Measurements from ENCODE around the gene FAM43A.

Gene FAM43A

DNA sequence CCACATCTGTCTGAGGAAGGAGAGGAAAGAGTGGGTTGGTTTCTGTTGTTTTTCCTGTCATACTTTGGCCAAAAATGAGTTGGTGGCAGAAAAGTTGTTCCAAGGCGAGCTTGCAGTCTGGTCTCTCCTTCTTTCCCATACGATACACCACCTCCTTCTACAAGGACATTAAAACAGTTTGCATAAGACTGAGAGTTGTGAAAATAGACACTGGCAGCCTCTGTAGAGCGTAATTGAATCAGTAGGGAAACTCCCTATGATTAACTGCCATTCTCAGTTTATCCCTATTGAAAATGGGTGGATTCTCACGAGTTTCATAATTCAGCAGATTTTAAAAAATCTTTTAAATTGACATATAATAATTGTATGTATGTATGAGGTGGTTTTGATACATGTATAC, 10.0 kb upstream of the FAM43A start:
- no peak for DNase-seq (ENCODE audit: low read depth in 2 of 2)

DNA sequence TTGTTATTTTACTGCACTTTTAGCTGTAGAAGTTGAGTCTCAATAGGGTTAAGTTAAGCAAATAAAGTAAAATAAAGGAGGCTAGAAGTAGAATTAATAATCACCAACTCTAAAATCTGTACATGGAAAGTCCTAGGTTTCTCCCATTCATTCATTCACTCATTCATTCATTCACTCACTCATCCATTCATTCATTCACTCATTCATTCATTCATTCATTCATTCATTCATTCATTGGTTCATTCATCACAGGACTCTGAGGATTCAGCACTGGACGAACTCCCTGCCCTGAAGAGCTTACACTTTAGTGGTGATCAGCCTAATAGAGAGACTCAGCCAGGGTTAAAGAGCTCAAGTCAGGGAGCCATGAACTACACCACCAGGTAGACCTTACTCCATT, 9.2 kb upstream of the FAM43A start:
- DNase-seq (ENCODE audit: low read depth in 2 of 2): no peak

DNA sequence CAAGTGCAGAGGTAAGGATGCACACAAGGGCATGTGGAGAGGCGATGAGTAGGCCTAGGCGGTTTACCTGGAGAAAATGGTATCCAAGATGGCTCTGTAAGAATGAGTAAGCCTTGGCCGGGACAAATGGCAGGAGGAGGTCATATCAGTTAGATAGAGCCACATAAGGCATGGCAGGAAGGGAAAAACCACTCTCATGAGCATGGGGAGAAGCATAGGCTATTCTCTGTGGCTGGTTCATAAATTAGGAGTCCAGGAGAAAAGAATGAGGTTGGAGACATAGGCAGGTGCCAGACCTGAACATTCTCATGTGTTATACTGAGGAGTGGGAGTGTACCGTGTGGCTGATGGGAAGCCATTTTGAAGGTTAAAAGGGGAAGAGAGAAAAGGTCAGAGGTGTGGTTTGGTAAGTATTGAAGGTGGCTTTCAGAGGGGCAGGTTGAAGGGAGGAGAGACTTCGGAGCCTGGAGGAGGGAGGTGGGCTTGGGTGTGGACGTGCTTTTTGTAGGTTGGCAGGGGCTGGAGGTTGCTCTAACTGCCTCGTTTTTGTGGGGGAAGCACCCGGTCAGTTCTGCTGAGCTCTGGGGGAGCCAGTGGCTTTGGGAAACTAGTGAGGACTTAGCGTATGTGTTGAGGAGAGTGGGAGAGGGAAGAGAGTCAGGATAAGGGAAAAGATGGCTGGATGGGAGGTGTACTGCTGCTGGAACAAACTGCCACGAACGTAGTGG, 4.6 kb upstream of the FAM43A start:
- no peak for DNase-seq (ENCODE audit: low read depth in 2 of 2)

DNA sequence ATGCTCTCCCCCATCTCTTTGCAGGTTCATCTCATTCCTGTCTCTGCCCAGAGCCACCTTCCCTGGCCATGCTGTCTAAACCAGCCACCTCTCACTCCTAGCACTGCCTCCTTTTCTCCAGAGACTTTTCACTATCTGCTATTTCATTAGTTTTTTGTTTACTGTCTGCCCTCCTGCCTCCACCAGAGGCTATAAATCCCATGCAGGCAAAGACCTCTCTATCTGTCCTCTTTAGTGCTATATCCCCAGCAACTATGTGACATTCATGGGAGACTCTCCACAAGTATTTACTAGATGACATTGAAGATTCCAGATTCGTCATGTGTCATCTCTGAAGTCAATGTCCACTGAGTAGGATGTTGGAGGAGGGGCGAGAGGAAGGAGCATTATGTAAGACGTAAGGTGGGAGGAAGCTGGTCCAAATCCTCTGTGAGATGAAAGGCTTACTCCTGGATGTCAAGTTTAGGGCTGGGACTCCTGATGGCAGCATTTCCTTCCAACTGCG, 3.4 kb upstream of the FAM43A start:
- no peak for DNase-seq (ENCODE audit: low read depth in 2 of 2)

DNA sequence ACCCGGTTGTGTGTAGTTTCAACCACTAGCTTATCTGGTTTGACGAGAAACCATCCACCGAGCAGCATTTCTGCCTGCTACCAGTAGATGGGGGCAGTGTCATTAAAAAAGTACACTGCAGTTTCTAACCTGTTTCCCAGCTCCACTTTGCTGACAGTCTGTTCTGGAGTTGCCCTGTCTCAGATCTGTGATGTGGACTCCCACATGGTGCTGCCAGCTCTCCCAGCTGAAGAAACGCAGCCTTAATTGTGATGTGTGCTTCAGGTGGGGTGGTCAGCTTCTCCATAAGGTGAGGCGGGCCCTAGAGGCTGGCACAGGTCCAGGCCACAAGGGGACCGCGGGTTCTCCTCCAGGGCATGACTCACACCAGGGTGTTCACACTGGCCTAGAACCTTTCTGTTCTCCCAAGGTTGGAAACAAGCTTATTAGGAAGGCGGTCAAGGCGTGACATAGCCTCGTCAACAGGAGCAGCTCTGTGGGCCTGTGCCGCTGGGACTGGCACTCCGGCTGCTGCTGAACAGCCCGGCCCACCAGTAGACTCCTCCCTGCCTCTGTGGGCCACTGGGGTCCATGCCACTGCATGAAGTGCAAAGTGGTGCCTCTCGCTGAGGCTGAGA, 2.9 kb upstream of the FAM43A start:
- peak in 1 of 2 donors; percentile 50 for DNase-seq (ENCODE audit: low read depth in 2 of 2)

DNA sequence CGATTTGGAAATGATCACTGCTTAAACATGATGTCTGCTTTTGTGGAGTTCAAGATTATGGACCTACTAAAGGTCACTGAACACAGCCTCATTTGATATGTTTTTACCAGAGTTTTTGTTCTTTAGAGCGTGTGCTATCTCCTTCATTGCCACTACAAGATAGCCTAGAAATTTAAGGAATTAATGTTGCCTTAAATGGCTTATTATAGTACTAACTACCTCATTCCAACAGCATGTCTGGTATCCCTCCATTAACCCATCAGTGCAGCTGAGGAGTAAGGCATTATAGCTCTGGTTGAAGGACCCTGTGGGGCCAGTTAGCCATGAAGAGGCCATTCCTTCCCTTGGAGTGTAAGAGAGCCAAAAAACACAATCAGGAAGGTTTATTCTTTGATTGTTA, 2.3 kb upstream of the FAM43A start:
- no peak for DNase-seq (ENCODE audit: low read depth in 2 of 2)

DNA sequence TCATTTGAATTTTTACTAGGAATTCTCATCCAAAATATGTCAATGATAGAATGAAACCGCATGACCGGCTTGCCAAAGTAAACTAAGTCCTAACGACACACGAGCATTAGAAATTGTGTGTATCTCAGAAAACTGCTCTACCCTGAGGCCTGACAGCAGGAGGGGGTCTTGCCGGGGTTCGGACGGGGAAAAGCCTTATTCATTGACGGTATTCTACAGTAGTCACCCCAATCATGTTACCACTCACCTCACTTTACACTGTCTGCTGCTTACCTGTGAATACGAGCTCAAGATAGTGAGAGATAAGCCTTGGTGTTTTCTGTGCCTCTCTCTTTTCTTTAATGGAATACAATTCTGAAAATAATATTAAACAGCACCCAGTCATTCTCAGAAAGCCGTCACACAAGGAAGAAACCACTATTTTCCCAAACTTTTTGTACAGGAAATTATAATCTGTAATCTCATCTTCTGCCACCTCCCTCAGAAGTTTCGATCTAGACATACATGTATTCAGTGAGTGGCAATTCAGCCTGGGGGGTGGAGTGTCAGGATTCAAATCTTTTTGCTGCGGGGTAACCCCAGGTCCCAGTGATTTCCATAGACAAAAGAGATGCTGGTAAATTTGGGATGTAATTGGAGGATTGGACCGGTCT, 492 bp upstream of the FAM43A start:
- no peak for DNase-seq (ENCODE audit: low read depth in 2 of 2)

DNA sequence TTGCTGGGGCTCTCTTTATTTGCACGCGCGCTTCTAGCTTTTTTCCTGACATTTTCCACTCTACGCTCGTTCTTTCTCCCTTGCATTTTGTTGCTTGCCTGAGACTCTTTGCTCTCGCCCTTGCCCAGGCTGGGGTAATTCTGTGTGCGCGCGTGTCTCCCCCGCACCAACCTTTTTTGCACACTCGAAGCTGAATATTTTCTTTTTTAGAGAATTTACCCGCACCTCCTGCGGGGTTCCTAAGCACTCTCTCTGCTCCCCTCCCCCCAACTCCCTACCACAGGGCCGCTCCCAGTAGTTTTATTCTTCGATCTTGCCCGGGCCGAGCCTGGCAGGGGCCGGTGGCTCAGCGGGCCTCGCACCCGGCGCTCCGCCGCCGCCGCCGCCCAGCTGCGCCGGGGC, 732 bp downstream of the FAM43A start:
- DNase-seq (ENCODE audit: low read depth in 2 of 2): no peak

DNA sequence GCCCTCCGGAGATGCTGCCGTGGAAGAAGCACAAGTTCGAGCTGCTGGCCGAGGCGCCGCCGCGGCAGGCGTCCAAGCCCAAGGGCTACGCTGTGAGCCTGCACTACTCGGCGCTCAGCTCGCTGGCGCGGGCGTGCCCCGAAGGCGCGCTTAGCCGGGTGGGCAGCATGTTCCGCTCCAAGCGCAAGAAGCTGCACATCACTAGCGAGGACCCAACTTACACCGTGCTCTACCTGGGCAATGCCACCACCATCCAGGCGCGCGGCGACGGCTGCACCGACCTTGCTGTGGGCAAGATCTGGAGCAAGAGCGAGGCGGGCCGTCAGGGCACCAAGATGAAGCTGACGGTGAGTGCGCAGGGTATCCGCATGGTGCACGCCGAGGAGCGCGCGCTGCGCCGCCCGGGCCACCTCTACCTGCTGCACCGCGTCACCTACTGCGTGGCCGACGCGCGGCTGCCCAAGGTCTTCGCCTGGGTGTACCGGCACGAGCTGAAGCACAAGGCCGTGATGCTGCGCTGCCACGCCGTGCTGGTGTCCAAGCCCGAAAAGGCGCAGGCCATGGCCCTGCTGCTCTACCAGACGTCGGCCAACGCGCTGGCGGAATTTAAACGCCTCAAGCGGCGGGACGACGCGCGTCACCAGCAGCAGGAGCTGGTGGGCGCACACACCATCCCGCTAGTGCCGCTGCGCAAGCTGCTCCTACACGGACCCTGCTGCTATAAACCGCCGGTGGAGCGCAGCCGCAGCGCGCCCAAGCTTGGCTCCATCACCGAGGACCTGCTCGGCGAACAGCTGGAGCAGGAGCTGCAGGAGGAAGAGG, 1.3 kb downstream of the FAM43A start:
- DNase-seq (ENCODE audit: low read depth in 2 of 2): no peak

DNA sequence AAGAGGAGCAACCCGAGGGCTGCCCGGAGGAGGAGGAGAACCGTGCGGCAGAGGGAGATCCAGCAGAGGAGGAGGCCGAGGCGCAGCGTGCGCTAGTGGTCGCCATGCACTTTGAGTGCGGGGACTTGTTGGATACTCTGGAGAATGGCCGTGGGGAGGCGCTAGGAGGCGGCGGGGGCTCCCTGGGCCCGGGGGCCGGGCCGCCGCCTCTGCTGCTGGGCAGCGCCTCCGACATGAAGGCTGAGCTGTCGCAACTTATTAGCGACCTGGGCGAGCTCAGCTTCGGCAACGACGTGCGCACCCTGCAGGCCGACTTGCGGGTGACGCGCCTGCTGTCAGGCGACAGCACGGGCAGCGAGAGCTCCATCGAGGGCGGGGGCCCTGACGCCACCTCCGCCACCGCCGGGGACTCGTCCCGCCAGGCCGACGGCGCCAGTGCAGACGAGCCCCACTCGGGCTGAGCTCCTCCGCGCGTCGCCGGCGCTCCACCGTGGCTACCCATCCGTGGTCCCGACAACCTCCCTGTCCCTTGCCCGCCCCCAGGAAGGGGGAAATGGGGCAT, 2.0 kb downstream of the FAM43A start:
- peak; percentile 58 to 70 for DNase-seq (ENCODE audit: low read depth in 2 of 2)

DNA sequence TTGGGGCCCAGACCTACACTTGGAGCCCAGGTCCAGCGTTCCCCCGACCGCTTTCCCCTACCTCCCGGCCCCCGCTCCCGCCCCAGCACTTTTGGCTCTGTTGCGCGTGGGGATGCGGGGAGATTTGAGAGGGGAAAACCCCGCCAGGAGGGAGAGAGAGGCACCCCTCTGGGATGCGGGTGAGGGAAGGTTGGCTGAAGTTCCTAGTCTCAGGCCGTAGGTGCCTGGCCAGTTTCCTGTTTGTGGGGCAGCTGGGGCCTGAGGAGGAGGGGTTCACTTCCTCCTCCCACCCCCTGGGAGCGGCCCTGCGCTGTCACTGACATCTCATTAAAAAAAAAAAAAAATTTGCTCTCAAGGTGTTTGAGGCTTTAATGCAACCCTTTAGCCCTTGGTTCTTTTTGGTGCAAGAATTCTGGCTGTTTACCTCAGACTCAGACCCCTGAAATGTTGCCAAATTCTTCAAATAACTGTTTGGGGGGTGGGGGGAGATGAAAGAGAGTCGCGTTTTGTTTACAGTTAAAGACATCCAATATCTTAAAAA, 2.6 kb downstream of the FAM43A start:
- no peak for DNase-seq (ENCODE audit: low read depth in 2 of 2)

DNA sequence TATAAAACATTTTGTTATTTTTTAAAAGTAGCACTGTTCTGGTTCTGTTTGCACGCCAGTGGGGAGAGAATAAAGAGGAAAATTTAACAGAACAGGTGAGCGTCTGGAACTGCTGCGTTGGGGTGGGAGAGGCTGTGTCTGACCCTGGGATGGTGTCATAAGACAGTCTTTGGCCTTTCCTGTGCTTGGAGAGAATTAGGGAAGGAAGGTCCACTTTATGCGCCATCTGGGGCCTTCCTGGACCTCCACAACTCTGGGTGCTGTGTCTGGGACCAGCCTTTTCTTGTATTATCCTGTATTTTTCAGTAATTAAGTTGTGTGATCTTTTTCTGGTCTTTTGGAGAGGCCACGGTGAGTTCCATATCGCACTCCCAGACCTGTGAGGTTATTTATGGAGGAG, 3.3 kb downstream of the FAM43A start:
- no peak for DNase-seq (ENCODE audit: low read depth in 2 of 2)

DNA sequence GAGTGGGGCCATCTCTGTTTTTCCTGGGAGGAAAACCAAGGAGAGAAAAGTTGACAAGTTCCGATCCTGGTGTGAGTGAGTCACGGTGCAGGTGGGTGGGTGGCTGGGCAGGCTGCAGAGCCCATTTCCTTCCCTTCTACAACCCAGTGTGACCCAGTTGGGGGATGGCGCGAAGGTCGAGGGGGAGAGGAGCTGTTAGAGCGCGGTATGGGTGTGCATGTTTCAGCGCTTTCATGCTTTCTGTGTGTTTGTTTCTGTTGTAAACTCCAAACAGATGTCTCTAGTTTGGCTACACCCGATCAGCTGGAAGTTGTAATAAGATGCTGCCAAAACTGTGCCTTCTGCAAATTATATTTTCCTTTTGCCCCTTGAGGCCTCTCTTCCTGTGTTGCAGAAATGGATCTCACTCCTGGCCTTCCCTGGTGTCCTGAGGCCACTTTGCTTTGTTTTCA, 3.8 kb downstream of the FAM43A start:
- DNase-seq (ENCODE audit: low read depth in 2 of 2): no peak

DNA sequence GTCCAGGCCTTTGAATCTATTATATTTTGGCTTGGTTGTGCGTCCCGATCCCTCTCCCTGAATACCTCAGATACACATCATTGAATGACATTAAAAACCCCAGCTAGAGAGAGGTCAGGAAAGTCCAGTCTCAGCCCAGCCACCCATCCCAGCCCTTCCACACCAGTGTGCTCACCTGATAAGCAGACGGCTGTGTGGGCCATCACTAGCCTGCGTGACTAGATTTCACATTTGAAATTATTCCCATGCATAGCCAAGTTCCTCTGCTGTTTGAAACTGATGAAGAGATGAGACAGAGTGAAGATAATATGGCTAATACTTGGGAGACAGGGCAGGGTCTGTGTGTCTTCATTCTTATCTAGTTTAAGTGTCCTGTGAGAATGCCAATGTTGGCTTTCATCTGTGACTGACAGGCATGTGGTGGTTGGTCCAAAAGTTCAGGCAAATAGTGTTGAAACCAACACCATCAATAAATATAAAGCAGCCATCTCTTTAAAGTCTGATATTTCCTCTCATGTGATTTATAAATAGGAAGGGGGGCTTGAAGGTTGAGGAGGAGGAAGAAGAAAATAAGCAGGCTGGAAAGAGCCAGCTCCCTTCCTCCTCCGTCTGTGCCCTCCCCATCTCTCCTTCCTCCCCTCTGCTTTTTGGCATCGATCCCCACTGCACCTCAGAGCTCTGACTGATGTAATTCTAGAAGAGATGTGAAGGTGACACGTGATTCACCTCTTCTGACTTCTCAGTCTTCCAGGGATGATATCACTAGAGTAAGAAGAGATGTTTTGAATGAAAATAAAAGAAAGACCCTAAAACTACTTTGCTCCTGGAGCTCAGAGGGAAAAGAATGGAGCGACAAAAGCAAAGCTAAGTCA, 5.1 kb downstream of the FAM43A start:
- DNase-seq (ENCODE audit: low read depth in 2 of 2): no peak

DNA sequence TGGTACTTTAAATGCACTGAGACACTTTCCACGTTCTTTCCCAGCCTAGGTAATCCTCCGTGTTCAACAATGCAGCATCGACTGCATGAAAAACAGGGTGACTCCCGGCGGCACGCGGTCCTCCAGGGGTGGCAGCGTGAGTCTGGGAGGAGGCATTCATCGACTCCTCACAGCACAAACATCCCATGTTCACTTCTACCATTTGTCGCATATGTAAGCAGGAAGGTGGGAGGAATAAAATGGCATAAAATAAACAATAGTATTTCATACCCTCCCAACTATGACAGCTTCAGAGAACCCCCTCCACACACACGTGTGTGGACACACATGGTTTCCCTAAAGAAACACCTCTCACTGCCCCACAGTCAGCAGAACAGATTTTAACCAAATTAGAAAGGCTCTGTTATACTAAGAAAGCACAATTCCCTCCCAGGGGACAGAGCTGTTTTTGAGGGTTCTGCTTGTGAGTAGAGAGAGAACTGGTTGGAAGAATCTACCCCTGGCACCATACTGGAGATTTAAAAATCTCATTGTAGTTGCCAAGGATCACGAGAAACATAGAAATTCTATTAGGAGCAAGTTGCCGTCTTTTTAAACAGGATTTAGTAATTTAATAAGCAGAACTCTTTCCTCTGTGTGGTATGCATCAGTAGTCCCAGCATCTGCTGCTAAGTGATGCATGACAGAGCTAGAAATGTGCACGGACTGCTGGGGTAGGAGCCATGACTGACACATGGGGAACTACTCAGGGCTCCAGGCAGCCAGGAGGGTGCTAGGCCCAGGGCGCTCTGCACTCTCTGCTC, 6.0 kb downstream of the FAM43A start:
- no peak for DNase-seq (ENCODE audit: low read depth in 2 of 2)

DNA sequence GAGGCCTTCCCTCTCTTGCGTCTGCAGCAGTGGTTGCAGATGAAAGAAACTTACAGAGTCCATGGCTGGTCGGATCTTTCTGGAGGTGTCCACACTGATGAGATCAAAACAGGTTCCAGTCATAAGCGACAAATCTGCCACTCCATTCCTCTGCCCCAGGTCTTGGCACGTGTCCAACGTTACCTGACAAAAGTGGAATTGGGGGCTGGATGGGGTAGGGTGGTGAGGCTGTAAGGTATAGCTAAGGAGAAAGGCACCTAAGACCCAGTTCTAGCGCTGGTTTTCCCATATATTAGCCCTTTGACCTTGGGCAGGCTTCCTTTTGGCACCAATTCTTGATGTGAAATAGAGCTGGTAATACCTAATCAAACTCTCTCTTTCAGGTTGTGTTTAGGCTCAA, 11.0 kb downstream of the FAM43A start:
- no peak for DNase-seq (ENCODE audit: low read depth in 2 of 2)

DNA sequence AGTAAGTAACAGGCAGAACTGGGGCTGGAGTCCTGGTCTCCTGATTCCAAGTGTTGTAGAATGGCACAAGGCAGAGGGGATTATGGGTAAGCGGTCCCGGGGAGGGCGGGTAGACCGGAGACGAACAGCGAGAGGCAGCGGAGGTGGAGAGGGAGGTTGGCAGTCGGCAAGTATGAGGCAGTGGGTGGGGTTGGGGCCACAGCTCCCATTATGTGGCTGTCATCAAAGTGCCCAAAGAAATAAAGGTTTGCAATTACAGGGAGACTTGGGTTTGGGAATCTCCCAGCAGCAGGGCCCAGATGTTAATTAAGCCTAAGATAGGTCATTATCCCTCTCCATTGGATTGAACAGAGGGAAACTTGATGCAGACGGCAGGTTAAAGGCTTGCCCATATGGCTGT, 16.9 kb downstream of the FAM43A start:
- DNase-seq (ENCODE audit: low read depth in 2 of 2): no peak

DNA sequence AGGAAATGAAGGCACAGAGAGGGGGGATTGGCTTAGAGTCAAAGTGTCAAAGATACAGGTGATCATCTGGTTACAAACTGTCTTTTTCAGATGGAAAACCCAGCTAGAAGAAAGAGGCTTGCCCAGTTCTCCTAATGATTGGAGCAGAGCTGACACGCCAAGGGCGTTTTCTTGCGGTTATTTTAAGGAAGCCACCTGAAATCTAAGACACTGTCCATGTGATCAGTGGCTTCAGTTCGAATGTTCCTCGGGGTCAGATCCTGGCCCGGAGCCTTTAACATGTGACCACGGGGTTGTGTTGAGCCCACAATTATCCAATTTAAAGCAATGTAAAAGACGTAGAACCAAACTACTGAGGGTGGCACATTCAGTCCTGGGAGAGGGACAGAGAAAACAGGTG, 19.5 kb downstream of the FAM43A start:
- no peak for DNase-seq (ENCODE audit: low read depth in 2 of 2)

DNA sequence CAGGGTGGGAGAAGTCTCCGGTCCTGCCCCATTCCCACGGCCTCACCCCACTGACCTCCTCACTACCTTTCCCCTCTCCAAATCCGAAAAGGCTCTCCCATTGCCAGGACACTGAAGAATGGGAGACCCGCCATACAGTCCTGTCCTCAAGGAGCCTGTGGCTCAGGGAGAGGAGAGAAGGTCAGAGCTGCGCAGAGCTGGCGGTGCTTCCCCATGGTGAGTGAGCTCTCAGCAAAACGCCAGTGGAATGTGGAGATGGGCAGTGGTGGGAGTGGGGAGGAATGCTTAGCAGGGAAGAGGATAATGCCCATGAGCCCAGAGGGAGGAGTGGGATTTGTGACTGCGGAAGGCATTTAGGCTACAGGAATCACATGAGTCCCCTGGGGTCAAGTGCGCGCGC, 20.1 kb downstream of the FAM43A start:
- no peak for DNase-seq (ENCODE audit: low read depth in 2 of 2)

DNA sequence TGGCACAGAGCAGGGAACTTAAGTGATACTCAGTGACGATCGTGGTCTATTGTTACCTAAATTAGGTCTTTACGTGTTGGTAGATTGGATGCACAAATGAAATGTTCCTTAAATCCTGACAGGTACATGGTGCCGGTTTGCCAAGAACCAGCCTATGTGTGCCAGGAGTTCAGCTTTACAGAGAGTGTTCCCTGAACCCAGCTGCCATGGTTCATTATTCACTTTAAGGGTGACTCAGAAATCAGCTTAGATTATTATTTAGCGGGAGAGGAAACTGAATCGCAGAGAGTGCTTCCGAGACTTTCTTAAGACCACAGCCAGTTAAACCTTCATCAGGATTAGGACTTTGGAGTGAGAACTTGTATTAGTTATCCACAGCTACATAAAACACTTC, 21.5 kb downstream of the FAM43A start:
- DNase-seq (ENCODE audit: low read depth in 2 of 2): no peak
